ENCODE results near the gene CATSPERD. TPM values are rescaled to one million over a fixed set of nuclear protein-coding genes. Genes with fewer than 3 reads are reported as not detected.

CATSPERD gene
- total and polyA plus RNA-seq, 4 donors: not detected

- TF ChIP-seq FOXA1 (IDR thresholded peaks at IDR 0.05): no peak
- no peak for TF ChIP-seq EGR1 (IDR thresholded peaks at IDR 0.05; ENCODE audit: low read depth in 2 of 2)
- TF ChIP-seq YY1 (IDR thresholded peaks at IDR 0.05): no peak
- no peak for TF ChIP-seq NR2F2 (IDR thresholded peaks at IDR 0.05)
- Histone ChIP-seq H3K9me3 (ENCODE audit: control insufficient read depth in 4 of 4, low read length in 3 of 4) (no peaks in the 10 kb centered on the region), H3K4me1 (ENCODE audit: control insufficient read depth in 4 of 4, insufficient read depth in 4 of 4, low read length in 3 of 4) (no peaks in the 10 kb centered on the region), H3K9ac (ENCODE audit: low read depth in 1 of 2, low read length in 2 of 2) (no peak overlapping the region), H3K27ac (ENCODE audit: low read depth in 1 of 2, low read length in 2 of 2) (no peak overlapping the region), H3K4me3 (ENCODE audit: low read depth in 1 of 3, low read length in 3 of 3) (no peak overlapping the region), H3K27me3 (ENCODE audit: control insufficient read depth in 4 of 4, insufficient read depth in 4 of 4, low read length in 3 of 4) (no peaks in the 10 kb centered on the region), H3K36me3 (ENCODE audit: control insufficient read depth in 4 of 4, insufficient read depth in 3 of 4, low read depth in 1 of 4, low read length in 3 of 4) (peaks cover 40 to 79% (median 44%) of the 10 kb centered on the region in 4 donors)
- DNase-seq (ENCODE audit: low spot score): no peak
- 96% methylated on average over 37 of the region's 37 CpGs for WGBS
Measured at GRCh38 chr19:5707576-5708575, 12.6 kb upstream of the CATSPERD start.

- 97% methylated on average over 8 of the region's 8 CpGs for WGBS
- no peak for DNase-seq (ENCODE audit: low spot score)
- Histone ChIP-seq H3K4me3 (ENCODE audit: low read depth in 1 of 3, low read length in 3 of 3) (no peak overlapping the region), H3K36me3 (ENCODE audit: control insufficient read depth in 4 of 4, insufficient read depth in 3 of 4, low read depth in 1 of 4, low read length in 3 of 4) (peaks cover 28 to 60% (median 38%) of the 10 kb centered on the region in 4 donors), H3K4me1 (ENCODE audit: control insufficient read depth in 4 of 4, insufficient read depth in 4 of 4, low read length in 3 of 4) (peaks cover 0 to 6% (median 5%) of the 10 kb centered on the region in 4 donors), H3K27me3 (ENCODE audit: control insufficient read depth in 4 of 4, insufficient read depth in 4 of 4, low read length in 3 of 4) (no peaks in the 10 kb centered on the region), H3K9me3 (ENCODE audit: control insufficient read depth in 4 of 4, low read length in 3 of 4) (no peaks in the 10 kb centered on the region), H3K27ac (ENCODE audit: low read depth in 1 of 2, low read length in 2 of 2) (no peak overlapping the region), H3K9ac (ENCODE audit: low read depth in 1 of 2, low read length in 2 of 2) (no peak overlapping the region)
- TF ChIP-seq SP1 (IDR thresholded peaks at IDR 0.05): no peak
- TF ChIP-seq ATF3 (IDR thresholded peaks at IDR 0.05): no peak
- TF ChIP-seq REST (IDR thresholded peaks at IDR 0.05): no peak
- TF ChIP-seq MAX (IDR thresholded peaks at IDR 0.05): no peak
Measured at GRCh38 chr19:5711025-5711424, 9.4 kb upstream of the CATSPERD start.

- Histone ChIP-seq H3K4me3 (ENCODE audit: low read depth in 1 of 3, low read length in 3 of 3) (no peak overlapping the region), H3K9me3 (ENCODE audit: control insufficient read depth in 4 of 4, low read length in 3 of 4) (no peaks in the 10 kb centered on the region), H3K27me3 (ENCODE audit: control insufficient read depth in 4 of 4, insufficient read depth in 4 of 4, low read length in 3 of 4) (no peaks in the 10 kb centered on the region), H3K4me1 (ENCODE audit: control insufficient read depth in 4 of 4, insufficient read depth in 4 of 4, low read length in 3 of 4) (peaks cover 0 to 6% (median 5%) of the 10 kb centered on the region in 4 donors), H3K9ac (ENCODE audit: low read depth in 1 of 2, low read length in 2 of 2) (no peak overlapping the region), H3K27ac (ENCODE audit: low read depth in 1 of 2, low read length in 2 of 2) (no peak overlapping the region), H3K36me3 (ENCODE audit: control insufficient read depth in 4 of 4, insufficient read depth in 3 of 4, low read depth in 1 of 4, low read length in 3 of 4) (peaks cover 23 to 54% (median 36%) of the 10 kb centered on the region in 4 donors)
- DNase-seq (ENCODE audit: low spot score): no peak
- 94% methylated on average over 25 of the region's 25 CpGs for WGBS
- TF ChIP-seq NR2F2 (IDR thresholded peaks at IDR 0.05) (no peak), CTCF (IDR thresholded peaks at IDR 0.05; ENCODE audit: low read depth, low read length, missing input control) (no peak), REST (IDR thresholded peaks at IDR 0.05) (no peak), JUND (IDR thresholded peaks at IDR 0.05) (no peak), HNF4A (conservative IDR thresholded peaks at IDR 0.05) (no peak), YY1 (IDR thresholded peaks at IDR 0.05) (no peak), RAD21 (IDR thresholded peaks at IDR 0.05) (no peak), MAX (IDR thresholded peaks at IDR 0.05) (no peak), EGR1 (IDR thresholded peaks at IDR 0.05; ENCODE audit: low read depth in 2 of 2) (no peak), TAF1 (conservative IDR thresholded peaks at IDR 0.05) (no peak), RXRA (IDR thresholded peaks at IDR 0.05) (no peak), FOXA2 (IDR thresholded peaks at IDR 0.05) (no peak), SP1 (IDR thresholded peaks at IDR 0.05) (no peak), HNF4G (IDR thresholded peaks at IDR 0.05) (no peak)
Measured at GRCh38 chr19:5711713-5712161, 8.7 kb upstream of the CATSPERD start.

Data from liver (tissue), 9 donors.